ENCODE results near the gene ACBD3. TPM values are rescaled to one million over a fixed set of nuclear protein-coding genes. Genes with fewer than 3 reads are reported as not detected.

ACBD3 gene
- total and polyA plus RNA-seq, 2 donors from 2014 or later: 12.4 to 43.1 TPM

- H3K4me1 ChIP-seq (ENCODE audit: control insufficient read depth in 2 of 3, insufficient read depth in 2 of 3, low read depth in 1 of 3, low read length in 3 of 3): no peaks in the 10 kb centered on the region
- intact Hi-C loops (cut with DNase I): no loop called here
- DNase-seq: no peak
- no peaks in the 10 kb centered on the region for H3K9me3 ChIP-seq (ENCODE audit: control insufficient read depth in 2 of 3, insufficient read depth in 1 of 3, low read length in 3 of 3)
- H3K36me3 ChIP-seq (ENCODE audit: control insufficient read depth in 2 of 3, insufficient read depth in 3 of 3, low read length in 3 of 3): peaks cover 9 to 55% (median 29%) of the 10 kb centered on the region in 3 donors
- no peak overlapping the region for H3K4me3 ChIP-seq (ENCODE audit: low read length in 3 of 3)
- no peak overlapping the region for H3K27ac ChIP-seq (ENCODE audit: low read depth in 2 of 2, low read length in 2 of 2)
- H3K27me3 ChIP-seq (ENCODE audit: control insufficient read depth, insufficient read depth, low read length): no peaks in the 10 kb centered on the region
- no peak for FAIRE-seq
- TF ChIP-seq CTCF (IDR thresholded peaks at IDR 0.05; ENCODE audit: borderline replicate concordance, extremely low read depth, insufficient read depth): no peak
- H3K9ac ChIP-seq (ENCODE audit: low read length in 3 of 3): no peak overlapping the region
Measured at GRCh38 chr1:226158983-226159382, 27.6 kb downstream of the ACBD3 start.

GRCh38 chr1:226158457-226158856, 28.1 kb downstream of the ACBD3 start:
- DNase-seq (no peak), FAIRE-seq (no peak)
- H3K4me3 ChIP-seq (ENCODE audit: low read length in 3 of 3): no peak overlapping the region
- no peak for TF ChIP-seq CTCF (IDR thresholded peaks at IDR 0.05; ENCODE audit: borderline replicate concordance, extremely low read depth, insufficient read depth)
- H3K9ac ChIP-seq (ENCODE audit: low read length in 3 of 3): no peak overlapping the region
- H3K27ac ChIP-seq (ENCODE audit: low read depth in 2 of 2, low read length in 2 of 2): no peak overlapping the region
- peaks cover 11 to 58% (median 30%) of the 10 kb centered on the region in 3 donors for H3K36me3 ChIP-seq (ENCODE audit: control insufficient read depth in 2 of 3, insufficient read depth in 3 of 3, low read length in 3 of 3)
- no peaks in the 10 kb centered on the region for H3K4me1 ChIP-seq (ENCODE audit: control insufficient read depth in 2 of 3, insufficient read depth in 2 of 3, low read depth in 1 of 3, low read length in 3 of 3)
- H3K9me3 ChIP-seq (ENCODE audit: control insufficient read depth in 2 of 3, insufficient read depth in 1 of 3, low read length in 3 of 3): no peaks in the 10 kb centered on the region
- intact Hi-C loops (cut with DNase I): no loop called here
- H3K27me3 ChIP-seq (ENCODE audit: control insufficient read depth, insufficient read depth, low read length): no peaks in the 10 kb centered on the region

GRCh38 chr1:226157761-226158316, 28.7 kb downstream of the ACBD3 start:
- H3K27ac ChIP-seq (ENCODE audit: low read depth in 2 of 2, low read length in 2 of 2): no peak overlapping the region
- FAIRE-seq (no peak), DNase-seq (no peak)
- H3K9me3 ChIP-seq (ENCODE audit: control insufficient read depth in 2 of 3, insufficient read depth in 1 of 3, low read length in 3 of 3): no peaks in the 10 kb centered on the region
- TF ChIP-seq CTCF (IDR thresholded peaks at IDR 0.05; ENCODE audit: borderline replicate concordance, extremely low read depth, insufficient read depth): no peak
- H3K9ac ChIP-seq (ENCODE audit: low read length in 3 of 3): no peak overlapping the region
- intact Hi-C loops (cut with DNase I): no loop called here
- no peaks in the 10 kb centered on the region for H3K27me3 ChIP-seq (ENCODE audit: control insufficient read depth, insufficient read depth, low read length)
- H3K4me3 ChIP-seq (ENCODE audit: low read length in 3 of 3): no peak overlapping the region
- H3K36me3 ChIP-seq (ENCODE audit: control insufficient read depth in 2 of 3, insufficient read depth in 3 of 3, low read length in 3 of 3): peaks cover 11 to 62% (median 29%) of the 10 kb centered on the region in 3 donors
- no peaks in the 10 kb centered on the region for H3K4me1 ChIP-seq (ENCODE audit: control insufficient read depth in 2 of 3, insufficient read depth in 2 of 3, low read depth in 1 of 3, low read length in 3 of 3)

- Histone ChIP-seq H3K36me3 (ENCODE audit: control insufficient read depth in 2 of 3, insufficient read depth in 3 of 3, low read length in 3 of 3) (peaks cover 5 to 57% (median 19%) of the 10 kb centered on the region in 3 donors), H3K27ac (ENCODE audit: low read depth in 2 of 2, low read length in 2 of 2) (no peak overlapping the region), H3K9me3 (ENCODE audit: control insufficient read depth in 2 of 3, insufficient read depth in 1 of 3, low read length in 3 of 3) (no peaks in the 10 kb centered on the region), H3K27me3 (ENCODE audit: control insufficient read depth, insufficient read depth, low read length) (no peaks in the 10 kb centered on the region), H3K4me3 (ENCODE audit: low read length in 3 of 3) (no peak overlapping the region), H3K9ac (ENCODE audit: low read length in 3 of 3) (no peak overlapping the region), H3K4me1 (ENCODE audit: control insufficient read depth in 2 of 3, insufficient read depth in 2 of 3, low read depth in 1 of 3, low read length in 3 of 3) (no peaks in the 10 kb centered on the region)
- no peak for TF ChIP-seq CTCF (IDR thresholded peaks at IDR 0.05; ENCODE audit: borderline replicate concordance, extremely low read depth, insufficient read depth)
- FAIRE-seq (no peak), DNase-seq (no peak)
- intact Hi-C loops (cut with DNase I): no loop called here
Measured at GRCh38 chr1:226154593-226154992, 31.9 kb downstream of the ACBD3 start.
